HG02588 (cell line): ENCODE data around the gene C10orf143.

ENCODE experiments used
- ATAC-seq: cut with Tn5 transposase; IDR thresholded peaks from one replicate; pipeline ENCODE4 v1.9.1; 2021; ENCODE audit warnings: mild to moderate bottlenecking, moderate library complexity; ENCODE audit not compliant: unreplicated experiment

The C10orf143 gene

DNA sequence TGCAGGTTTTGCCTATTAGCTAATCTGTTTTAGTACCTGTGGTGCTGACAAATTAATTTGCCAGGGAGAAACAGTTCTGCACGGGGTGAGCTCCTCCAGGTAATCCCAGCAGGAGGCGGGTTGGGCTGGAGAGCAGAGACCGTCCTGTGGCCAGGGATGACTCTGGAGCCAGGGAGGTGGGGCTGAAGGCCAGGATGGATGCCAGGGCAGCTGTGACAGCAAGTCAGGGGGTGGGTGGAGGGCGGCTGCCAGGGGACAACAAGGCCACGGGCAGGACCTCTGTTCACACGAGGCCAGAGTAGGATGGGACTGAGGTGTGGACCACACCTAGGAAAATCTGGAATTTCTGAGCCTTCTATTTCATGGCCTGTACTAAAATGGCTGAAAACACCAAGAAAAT lies 48.9 kb downstream of the C10orf143 start:
- no peak for ATAC-seq

DNA sequence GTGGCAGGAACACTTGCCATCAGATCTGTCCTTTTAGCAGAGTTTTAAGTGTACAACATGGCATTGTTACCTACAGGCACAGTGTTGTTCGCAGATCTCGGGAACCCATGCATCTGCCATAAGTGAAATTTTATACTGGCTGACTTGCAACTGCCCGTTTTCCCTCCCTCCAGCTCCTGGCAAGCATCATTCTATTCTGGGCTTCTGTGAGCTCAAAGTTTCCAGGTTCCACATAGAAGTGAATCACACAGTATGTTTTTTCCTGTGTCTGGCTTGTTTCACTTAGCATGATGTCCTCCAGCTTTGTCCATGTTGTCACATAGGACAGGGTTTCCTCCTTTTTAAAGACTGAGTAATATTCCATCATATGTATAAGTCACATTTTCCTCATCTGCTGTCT lies 56.6 kb downstream of the C10orf143 start:
- ATAC-seq: no peak

DNA sequence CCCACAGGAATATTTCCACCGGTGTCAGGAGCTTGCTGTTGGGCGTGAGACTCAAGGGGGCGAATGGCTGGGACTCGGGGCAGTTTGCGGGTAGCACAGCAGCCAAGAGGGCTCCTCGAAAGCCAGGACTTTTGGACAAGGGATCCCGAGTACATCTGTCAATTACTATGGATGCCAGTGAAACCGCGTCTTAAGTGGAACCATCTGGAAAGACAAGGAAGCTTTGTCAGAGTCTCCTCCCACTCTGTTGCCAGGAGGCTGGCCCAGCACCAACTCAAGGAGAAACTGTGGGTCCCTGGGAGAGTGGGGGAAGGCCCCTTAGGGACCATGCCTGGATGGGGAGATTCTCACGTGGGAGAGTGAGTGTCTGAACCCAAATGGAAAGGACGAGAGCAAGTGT lies 57.1 kb downstream of the C10orf143 start:
- ATAC-seq: no peak

DNA sequence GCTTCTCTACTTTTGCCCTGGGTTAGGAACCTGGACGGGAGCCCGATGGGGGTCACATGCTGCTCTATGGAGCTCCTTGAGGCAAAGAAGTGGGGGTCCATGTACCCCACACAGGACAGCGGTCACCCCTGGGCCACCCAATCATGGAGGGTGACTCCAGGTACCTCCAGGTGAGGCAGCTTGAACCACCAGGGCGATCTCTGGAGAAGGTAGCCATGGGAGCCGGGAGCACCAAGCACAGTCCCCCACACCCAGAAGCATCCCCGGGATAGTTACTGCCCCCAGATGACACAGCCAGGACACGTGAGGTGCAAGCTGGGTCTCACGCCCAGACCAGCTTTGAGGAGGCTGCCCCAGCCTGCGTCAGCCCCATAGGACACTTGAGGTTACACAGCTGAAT lies 58.4 kb downstream of the C10orf143 start:
- ATAC-seq: no peak

DNA sequence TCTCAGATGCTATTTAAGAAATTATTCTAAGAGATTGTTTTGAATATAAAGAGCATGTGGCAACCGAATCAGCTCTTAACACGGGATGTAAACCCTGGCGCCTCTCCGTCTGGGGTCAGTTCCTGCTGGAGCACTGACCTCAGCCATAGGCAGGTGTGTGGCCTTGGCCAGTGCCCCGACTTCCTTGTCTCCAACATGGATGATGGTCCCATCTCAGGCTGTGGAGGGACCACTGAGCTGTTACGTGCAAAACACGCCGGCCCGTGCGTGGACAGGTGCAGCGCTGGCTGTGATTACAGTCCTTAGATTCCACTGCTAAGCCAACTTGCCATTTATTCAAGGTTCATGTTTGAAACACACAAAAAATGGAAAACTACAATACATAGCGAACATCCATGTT lies 59.9 kb downstream of the C10orf143 start:
- ATAC-seq: no peak

DNA sequence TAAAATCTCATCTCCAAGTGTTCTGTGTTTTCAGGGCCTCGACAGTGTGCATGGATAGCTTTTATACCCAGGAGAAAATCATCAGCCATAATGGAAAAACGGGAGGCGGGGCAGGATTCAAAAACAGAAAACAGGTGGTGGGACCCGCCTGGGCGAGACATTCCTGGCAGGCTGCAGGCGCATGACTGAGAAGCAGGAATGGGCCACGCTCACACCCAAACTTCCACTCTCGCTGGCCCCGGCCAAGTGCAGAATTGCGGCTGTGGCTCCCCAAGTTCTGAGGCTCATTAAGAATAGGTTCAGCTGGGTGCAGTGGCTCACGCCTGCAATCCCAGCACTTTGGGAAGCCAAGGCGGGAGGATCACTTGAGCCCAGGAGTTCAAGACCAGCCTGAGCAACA lies 60.6 kb downstream of the C10orf143 start:
- no peak for ATAC-seq

DNA sequence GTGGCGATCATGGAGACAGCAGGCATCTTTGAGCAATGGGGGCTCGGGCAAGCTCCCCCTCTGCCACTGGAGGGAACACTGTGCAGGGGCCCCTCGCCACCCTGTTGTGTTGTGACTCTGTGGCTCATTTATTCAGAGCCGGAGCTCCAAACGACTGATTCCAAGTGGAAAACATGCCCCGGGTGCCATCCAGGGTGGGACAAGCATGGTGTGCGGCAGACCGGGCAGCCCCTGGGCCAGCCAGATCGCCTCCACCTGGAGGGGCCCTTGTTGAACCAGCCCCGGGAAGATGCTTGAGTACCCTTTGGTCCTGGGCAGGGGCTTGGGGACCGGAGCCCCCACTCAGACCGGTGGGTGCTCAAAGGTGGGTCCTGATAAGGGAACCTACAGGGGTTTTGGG lies 61.4 kb downstream of the C10orf143 start:
- ATAC-seq: no peak

DNA sequence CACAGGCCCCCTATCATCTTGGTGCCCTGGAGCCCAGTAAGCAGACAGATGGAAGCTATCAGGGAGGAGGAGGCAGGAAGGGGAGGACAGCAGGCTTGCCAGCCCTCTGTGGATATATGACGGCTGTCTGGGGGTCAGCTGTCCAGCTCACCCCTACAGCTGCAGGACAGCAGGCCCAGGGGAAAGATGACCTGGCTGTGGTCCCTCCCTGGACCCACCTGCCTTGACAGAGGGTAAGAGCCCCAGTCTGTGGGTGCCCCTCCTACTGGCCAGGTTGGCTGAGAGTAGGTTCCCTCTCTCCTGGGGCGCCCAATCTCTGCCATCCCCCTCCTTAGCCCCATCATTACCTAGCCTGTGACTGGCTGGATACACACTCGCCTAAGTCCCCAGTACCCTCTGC lies 62.5 kb downstream of the C10orf143 start:
- ATAC-seq: no peak

DNA sequence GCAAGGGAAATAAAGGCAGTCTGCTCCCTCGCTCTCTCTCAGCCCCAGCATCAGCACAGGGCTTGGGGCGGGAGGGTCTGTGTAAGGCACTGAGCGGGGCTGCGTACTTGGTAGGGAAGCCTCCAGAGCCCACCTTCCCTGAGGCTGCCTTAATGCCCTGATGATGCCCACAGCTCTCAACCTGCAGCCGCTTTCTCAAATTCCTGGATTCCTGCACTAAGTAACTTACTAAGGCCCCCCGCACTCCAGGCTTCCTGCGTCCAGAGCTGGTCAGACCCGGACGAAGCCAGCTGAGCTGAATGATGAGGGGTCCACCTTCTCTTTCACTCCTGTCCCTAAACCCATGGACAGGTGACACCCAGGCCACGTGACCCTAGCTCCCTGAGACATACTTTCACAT lies 63.3 kb downstream of the C10orf143 start:
- no peak for ATAC-seq

DNA sequence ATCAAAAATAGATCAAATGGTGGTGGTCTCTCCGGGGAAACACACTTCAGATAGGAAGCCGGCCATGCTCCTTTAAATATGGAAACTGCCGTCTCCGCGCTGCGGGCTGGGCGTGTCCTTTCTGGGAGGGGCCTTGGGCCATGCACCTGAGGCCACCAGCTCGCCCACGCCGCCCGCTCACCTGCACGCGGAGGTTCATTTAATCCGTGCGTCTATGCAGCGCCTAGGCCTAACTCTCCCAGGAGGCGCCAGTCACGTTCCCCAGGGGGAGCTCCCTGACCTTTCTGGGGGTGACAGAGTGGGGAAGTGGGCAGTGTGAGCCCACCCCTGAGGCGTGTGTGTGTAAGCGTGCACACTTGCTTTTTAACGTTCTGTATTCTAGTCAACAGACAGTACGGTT lies 64.0 kb downstream of the C10orf143 start:
- ATAC-seq: no peak

DNA sequence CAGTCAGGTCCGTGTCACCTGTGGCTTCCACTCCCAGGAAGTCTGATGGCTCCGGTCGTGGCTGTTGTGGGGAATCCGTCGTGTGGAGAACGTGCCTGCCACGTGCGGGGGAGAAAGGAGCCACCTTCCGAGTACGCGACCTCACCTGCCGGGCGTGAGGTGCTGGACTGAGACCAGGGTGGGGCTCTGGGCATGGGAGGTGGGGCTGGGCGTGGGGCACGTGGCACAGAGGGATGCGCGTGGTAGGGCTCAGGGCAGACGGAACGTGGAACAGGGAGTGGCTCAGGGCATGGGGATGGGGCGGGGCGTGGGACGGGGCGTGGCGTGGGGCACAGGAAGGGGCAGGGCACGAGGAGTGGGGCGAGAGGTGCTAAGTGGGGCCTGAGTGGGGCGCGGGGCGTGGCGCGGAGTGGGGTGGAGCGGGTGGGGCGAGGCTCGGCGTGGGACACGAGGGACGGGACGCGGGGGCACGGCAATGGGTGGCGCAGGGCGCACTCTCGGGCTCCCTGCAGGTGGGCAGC lies 64.8 kb downstream of the C10orf143 start:
- ATAC-seq: no peak

DNA sequence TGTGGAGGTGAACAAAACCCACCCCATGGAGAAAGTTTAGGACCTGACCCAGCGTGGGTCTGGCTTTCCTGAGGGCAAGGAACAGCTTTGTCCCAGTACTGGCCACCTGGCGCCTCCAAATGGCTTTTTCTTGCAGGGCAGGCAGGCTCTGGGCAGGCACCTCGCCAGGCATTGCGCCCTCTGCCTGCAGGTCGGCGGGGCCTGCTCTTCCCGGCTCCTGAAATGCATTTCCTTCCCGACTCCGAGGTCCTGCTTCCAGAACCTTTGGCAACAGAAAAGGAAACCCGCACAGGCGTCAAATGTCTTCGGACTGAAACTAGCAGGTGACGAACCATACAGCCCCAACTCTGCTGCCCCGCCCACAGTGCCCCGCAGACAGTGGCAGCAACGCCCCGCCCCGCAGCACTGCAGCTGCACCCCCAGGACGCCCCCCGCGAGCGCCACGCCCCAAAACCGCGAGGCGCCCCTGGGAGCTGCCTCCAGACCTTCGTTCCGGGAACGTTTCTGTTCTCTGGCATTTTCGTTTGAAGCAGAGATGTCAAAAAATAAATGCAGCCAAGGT lies 65.5 kb downstream of the C10orf143 start:
- ATAC-seq: no peak

DNA sequence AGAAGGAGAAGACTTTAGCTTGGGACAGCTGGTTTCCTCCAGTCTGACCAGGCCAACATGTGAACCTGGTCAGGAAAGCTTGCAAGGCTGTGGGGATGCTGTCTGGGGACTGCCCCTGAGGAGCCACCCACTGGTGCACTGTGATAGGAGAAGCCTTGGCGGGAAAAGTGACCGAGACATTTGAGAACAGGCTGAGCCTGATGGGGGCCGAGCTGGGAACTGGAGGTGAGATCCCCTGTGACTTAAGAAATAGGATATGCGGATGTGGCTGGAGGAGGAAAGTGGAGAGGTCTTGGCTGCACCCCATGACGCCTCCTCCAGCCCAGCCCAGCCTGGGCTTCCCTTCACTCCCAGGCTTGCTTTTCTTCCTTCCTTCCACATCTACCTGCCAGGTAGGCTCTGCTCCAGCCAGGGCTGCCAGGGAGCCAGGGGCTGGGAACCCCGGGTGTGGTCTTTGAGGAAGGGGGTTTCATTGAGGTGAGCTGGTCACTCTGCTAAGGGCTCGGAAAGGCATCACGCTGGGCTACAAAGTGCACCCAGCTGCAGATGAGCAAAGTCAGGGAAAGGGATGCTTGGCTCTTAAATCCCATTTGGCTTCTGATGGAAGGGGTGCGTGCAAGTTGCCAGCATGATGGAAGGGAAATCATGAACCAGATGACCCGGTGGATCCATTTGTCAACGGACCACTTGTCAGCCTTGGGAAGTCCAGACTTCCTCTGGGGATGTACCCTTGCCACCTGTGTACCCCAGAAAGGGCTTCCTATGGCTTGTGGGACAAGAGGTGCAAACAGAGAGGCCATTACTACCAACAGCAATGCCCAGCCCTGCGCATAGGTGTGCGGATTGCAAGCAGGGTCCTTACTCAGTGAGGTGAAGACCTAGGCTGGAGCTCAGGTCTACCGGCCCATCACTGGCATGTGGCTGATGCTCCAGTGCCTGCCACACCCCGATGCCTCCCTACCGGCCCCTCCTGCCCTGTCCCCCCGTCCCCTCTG lies 66.3 kb downstream of the C10orf143 start:
- ATAC-seq: no peak

DNA sequence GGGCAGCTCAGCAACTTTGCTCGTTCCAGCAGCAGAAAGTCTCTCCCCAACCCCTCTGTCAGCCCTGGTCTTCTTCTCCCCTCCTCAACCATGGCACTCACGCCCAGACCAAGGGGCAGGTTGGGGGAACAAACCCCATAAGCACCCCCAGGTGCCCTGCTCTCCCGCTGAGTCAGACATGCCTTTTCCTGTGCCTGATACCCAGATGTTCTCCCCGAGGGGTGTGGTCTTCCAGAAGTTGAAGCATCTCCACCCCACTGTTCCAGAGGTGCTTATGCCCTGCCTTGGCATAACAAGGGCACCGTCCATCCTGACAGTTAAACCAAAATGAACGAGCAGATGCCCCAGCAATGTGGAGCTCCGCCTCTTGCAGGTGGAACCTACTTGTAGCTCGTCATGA lies 67.1 kb downstream of the C10orf143 start:
- ATAC-seq: no peak

DNA sequence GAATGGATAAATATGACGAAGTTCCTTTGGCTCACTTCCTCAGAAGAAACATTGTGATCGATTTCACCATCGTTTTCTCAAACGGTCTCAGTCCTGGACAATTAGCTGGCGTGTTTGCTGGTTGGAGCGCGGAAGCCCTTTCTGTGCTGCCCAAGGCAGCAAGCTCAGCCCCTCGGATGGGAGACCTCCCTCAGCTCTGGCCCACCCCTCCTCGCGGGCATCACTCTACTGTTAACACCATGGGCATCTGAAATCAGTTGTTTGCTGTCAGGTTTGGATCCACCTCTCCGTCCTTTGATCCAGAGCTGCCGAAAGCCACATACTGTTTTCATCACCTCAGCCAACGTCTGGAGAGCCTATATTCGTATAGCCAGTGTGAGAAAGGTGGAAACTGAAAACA lies 68.2 kb downstream of the C10orf143 start:
- no peak for ATAC-seq

DNA sequence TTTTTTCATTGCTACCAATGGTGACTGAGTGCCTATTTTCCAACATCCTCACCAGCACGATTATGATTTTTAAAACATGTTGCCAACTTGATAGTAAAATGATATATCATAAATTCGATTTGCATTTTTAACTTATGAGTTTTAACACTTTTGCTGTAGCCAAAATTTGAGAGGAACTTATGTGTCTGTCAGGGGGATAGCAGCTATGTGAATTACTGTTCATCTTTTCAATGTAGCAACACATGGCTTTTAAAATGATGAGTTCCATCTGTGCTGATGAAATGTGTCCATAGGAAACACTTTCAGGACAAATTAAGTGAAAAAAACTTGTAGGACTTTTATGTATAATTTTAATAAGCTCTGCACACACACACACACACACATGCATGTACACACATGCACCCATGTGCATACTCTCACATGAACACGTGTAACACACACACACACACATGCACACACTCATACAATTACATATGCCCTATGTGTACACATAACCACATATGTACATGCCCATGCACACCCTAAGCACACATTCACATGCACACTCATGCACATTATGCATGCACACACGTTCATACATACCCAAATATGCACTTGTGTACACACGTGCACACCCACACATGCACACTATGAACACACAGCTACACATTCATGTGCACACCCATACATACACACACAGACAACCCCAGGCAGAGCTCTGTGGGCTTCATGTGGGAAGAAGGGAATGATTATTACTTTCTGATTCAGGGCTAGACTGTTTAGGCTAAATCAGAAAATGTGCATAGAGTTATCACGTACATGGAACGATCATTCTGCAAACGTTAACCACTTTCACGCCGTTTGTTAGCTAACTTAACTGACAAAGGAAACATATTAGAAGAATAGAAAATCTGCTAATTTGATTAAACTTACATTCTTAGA lies 68.9 kb downstream of the C10orf143 start:
- ATAC-seq: no peak

DNA sequence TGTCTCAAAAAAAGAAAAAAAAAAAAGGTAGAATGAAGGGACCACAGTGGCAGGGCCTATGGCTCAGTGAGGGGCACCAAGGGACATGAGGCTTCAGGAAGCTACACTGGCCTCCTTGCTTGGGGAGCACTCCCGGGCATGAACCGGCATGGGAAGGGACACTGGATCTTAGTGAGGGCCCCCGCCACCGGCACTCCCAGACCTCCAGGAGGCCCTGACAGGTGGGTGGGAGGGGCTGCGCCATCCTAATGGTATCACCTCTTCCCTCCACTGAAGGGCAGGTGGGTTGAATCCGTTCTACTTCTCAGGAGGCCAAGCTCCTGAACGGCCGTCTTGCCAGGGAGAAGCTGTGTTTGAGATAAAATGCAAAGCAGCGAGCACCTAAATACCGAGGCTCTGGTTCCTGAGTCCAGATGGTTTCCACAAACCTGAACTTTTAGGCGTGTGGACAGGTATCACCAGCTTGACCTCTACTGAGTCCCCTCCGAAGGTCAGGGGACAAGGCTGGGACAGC lies 69.8 kb downstream of the C10orf143 start:
- no peak for ATAC-seq

DNA sequence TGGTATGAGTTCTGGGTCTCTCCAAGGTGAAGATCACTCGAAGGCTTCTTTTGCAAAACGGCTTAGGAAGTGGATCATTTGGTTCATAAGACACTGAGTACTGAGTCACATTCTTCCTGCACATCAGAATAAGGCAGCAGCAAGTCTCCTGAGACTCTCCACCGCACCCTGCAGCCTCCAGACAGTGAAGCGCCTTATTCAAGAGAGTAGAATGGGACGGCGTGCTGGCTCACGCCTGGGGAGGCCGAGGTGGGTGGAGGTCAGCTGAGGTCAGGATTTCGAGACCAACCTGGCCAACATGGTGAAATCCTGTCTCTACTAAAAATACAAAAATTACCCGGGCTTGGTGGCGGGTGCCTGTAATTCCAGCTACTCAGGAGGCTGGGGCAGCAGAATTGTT lies 70.3 kb downstream of the C10orf143 start:
- ATAC-seq: no peak

DNA sequence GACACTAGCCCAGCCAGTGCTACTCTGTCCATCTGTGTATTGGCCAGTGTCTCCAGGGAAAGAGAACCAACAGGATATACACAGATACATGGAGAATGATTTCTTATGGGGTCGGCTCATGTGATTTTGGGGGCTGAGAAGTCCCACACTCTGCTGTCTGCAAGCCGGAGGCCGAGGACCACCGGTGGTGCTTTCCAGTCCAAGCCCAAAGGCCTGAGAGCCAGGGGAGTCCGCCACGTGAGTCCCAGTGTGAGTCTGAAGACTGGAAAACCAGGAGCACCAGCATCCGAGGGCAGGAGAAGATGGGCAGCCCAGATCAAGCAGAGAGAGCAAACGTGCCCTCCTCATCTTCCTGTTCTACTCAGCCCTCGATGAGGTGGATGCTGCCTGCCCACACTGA lies 71.5 kb downstream of the C10orf143 start:
- ATAC-seq: no peak

DNA sequence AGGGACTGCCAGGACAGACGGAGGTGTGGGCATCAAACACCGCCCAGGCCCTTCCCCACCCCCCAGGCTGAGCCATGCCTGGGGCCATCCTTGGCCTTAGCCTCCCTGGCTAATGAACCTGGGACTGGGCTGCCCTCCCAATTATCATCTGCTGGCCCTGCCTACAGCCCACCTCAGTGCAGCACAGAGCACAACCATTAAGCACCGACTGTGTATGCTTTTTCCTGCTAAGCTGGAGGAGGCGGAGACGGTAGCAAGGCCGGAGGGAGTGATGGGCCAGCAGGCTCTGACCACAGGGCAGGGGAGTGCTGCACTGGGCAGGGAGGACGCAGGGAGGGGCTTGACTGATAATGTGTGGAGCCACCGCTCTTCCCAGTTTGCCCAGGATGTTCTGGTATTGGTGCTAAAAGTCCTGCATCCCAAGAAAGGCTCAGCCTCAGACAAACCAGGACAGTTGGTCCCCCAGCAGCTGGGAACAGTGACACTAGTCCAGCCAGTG lies 72.0 kb downstream of the C10orf143 start:
- no peak for ATAC-seq
